HG02840 (cell line): ENCODE measurements around the gene NOS1.
"Not testable (repeated sequence)": the region's sequence is repeated elsewhere in the genome, so short reads cannot be mapped to it uniquely, and the experiment has no call there.

ENCODE experiments used
- ATAC-seq: cut with Tn5 transposase; IDR thresholded peaks from one replicate; pipeline ENCODE4 v1.9.1; 2021; ENCODE audit warnings: mild to moderate bottlenecking, moderate library complexity, moderate number of reproducible peaks; ENCODE audit not compliant: unreplicated experiment, low FRiP score

Gene NOS1

DNA sequence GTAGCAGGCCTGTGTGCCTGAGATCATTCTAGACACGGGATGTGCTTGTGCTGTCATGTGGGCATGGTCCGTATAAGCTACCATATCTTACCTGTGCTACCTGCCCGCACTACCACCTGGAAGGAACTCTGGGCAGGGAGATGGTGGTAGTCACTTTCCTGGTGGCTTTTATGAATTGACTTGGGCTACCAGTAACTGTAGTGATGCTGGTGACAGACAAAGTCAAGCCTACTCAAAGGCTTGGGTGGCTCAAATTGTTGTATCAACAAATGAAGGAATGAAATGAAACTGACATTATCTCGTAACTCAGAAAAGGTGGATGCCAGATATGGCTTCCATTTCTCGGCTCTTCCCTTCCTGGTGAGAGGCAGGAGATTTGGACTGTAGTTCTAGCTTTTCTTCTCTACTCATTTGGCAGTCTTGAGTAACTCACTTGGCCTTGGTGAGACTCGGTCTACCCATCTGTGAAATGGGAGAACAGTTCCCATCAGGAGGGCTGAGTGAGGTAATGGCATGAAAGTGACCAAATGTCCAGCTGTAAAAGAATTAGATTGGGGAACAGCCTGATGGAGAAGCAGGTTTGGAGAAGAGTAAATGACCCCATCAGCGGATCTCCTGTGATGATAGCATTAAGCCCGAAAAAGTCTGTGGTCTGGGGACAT is 81.3 kb downstream of the NOS1 start:
- no peak for ATAC-seq

DNA sequence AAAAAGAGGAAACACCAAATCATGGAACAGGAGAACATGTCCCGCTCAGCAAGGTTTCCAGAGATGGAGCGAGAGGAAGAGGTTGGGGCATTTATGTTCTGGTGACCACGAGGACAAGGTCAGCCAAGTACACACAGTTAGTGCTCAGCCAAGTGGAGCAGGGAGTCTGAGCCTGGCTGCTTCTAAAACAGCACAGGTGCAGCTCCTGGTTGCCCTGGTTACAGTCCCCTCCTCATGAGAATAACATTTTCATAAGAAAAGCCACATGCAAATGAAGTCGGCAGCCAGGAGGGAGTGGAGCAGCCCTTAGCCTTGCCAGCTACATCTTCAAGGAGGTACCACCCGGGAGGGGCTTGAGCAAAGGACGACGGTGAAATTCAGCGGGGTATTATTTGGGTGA is 81.8 kb downstream of the NOS1 start:
- no peak for ATAC-seq

DNA sequence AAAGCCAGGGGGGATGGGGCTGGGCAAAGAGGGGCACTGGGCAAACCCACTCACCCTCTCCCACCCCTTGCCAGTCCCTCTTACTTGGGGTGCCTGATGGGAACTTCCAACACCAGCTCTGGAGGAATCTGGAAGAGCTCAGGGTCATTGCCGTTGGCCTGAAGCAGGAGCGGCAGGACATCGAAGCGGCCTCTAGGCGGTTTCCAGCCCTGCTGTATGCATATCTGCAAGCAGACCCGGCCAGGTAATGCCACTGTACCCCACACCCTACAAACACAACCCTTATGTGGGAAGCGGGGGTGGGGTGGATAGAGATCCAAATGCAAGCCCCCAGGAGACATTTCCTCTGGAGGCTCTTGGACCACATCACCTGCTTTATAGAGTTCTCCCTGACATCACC is 83.6 kb downstream of the NOS1 start:
- no peak for ATAC-seq

DNA sequence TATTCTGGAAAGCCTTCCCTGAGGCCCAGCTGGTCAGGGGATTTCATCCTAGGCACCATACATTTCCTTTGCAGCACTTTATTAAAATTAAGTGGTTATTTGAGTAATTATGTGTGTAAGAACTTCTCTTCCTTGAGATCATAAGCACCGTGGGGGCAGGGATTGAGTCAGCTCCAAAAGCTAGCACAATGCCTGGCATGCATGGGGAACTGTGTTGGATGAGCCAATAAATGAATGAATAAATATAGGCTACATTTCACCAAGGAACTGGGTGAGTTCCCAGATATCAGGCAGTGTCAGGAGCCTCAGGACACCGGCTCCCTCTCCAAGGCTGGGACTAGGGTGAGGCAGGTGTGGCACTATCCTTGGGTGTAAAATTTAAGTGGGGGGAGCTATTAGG is 88.3 kb downstream of the NOS1 start:
- ATAC-seq = no peak

DNA sequence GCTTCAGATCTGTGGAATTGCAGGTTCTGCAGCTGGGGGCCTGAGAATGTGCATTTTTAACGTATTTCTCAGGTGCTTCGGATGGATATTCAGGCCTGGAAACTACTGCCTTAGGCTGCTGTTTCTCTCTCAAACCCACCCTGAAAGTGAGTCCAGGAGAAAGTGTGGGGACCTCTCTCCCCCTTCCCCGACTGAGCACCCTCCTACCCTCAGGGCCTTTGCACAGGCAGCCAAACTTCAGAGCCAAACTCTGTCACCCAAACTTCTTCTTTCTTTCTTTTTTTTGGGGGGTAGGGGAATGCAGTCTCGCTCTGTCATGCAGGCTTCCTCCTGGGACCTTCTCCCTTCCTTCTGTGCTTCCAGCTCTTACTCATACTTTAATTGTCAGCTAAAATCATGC is 88.7 kb downstream of the NOS1 start:
- ATAC-seq = no peak

DNA sequence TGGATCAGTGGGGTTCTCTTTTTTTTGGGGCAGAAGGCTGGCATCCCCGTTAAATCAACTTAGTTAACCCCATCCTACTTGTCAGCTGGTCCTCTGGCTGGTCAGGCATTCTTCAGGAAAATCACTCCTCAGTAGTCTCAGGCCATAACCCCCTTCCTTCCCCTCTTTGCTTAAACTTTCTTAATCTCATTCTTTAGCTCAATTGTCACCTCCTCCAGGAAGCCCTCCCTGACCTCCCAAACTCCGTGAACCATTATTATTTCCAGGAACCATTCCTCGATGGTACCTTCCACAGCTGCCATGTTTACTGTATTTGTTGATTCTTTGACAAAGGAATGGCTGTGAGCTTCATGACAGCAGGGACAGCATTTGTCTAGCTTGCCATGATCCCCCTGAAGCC is 98.7 kb downstream of the NOS1 start:
- ATAC-seq = no peak

DNA sequence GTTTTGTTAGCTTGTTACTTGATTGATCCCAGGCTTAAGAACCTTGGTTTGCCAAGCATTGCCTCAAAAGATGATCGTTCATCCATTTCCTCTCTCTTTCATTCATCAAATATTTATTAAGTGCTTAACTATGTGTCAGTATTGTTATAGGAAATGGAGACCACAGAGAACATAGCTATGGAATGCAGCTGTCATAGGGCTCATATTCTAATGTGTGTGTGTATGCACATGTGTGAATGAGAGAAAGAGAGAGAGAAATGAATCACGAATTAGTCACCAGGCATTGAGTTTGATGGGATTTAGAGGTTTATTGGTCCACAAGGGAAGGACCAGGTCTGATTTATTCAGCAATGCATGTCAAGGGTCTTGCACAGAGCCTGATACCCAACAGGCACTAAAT is 100.2 kb downstream of the NOS1 start:
- ATAC-seq = no peak

DNA sequence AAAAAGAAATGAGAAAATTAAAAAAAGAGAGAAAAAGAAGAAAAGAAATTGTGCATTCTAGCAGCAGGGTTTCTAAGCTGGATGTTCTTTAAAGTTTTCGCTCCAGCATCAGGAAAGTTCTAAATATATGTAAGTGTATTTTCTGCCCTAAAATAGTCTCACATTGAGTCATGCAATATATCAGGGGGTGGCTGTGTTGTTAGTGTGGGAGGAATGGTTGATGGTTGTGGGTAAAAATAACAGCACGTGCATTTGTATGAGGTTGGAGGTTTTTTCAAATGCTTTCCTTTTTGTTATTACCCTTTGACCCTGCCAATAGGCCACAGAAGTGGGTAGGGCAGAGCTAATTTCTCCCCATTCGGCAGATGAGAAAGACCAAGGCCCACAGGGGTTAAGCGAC is 106.0 kb downstream of the NOS1 start:
- ATAC-seq = no peak

DNA sequence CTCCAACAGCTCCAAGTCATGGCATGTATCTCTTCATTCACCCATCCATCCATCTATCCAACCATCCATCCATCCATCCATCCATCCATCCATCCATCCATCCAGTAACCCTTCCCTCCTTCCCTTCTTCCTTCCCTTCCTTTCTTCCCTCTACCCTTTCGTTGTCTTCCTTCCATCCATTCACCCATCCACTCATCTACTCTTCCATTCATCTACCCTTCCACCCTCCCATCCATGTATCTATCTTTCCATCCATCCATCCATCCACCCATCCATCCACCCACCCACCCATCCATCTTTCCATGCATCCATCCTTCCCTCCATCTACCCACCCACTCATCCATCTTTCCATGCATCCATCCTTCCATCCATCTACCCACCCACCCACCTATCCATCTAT is 117.9 kb downstream of the NOS1 start:
- no peak for ATAC-seq

DNA sequence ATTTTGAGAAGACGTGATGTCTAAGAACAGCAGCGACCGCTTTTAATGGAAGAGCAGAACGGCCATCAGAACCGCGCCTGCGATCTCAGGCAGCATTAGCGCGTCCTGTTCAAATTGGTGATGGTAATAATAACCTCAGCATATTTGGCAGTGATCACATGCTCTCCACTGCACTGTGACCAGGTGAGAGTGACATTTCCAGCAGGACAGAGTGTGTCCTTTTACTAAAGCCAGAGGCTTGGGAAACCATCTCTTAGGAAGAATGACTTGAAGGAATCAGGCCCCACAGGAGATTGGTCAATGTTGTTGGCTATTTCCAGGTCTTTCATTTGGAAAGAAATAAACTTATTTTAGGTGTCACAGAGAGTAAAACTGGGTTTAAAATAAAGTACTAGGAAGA is 119.7 kb downstream of the NOS1 start:
- ATAC-seq = no peak

DNA sequence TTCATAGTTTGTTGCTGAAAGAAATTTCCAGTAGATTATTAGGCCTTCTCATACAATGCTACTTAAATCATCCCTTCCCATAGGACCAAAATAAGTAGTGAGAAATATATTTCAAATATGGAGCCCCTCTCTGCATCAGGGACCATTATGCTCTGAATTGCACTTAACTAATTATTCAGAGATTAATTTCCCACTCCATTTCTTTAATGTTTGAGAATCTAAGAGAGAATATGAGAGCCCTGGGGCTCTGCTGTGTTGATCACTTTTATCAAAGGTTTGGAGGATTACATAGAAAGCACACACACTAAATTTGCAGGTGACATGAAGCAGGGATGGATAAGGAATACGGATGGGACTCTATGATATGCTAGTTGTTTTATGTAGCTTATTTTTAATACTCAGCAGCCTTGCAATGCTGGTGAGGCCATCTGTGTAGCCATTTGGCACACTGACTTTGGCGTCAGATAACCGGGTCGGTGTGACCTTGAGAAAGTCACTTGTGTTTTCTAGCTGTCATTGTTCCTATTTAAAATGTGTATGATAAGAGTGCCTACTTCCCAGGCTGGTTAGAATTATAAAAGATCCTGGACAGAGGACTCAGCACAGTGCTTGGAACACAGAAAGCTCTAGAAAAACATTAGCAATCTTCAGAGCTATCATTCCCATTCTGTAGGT is 121.2 kb downstream of the NOS1 start:
- ATAC-seq = no peak

DNA sequence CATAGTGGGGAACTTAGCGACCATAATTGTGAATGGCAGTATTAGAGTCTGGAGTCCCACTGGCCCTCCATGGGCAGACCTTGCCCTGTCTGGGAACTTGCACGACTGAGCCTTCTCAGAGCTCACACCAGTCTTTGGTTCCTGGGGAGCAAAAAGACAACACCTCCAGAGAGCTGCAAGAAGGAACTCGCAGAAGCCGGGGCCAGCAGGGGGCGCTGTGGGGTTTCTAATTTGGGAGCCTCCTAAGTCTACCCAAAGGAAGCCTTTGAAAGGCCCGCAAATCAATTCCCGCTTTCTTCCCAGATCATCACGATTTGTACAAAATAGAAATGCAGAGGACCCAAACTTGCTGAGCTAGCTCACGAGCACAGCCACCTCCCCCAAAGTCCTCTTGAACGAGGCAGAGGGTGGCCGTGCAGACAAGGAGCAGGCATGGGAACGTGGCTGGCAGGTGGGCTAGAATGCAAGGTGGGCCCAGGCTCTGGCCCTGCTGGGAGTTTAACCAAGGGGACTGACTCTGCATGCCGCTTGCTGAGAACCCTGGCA is 124.9 kb downstream of the NOS1 start:
- ATAC-seq = no peak

DNA sequence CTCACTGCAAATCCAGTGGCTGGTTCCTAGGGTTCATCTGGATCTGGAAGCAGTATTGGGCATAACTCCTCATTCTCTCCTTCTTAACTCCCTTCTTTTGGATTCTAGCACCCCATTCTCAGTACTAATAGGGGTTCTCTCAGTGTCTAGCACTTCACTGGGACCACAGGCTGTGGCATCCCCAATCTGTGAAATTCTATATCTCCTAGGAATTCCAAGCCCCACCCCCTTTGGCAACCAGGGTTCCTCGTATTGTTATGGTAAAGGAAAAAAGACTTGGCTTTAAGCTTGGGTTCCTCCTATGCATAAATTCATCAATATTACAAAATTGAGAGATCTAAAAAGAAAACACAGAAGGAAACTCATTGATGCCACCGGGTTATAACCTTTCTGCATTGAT is 126.2 kb downstream of the NOS1 start:
- ATAC-seq = no peak

DNA sequence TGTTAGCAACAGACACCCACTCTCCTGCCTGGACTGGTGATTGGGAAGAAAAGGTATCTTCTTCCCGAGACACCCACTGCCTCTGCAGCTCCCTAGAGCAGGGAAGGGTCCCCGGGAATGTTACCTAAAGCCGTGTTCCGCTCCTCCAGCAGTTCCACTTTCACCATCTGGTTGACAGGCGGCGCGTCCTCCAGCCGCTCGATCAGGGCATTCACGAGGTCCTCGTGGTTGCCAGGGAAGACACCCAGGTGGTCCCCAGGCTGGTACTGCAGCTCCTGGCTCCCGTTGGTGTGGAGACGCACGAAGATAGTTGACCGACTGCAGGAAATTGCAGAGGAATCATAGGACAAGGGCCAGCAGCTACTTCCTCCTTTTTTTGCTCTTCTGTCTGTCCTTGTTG is 127.0 kb downstream of the NOS1 start:
- ATAC-seq = no peak

DNA sequence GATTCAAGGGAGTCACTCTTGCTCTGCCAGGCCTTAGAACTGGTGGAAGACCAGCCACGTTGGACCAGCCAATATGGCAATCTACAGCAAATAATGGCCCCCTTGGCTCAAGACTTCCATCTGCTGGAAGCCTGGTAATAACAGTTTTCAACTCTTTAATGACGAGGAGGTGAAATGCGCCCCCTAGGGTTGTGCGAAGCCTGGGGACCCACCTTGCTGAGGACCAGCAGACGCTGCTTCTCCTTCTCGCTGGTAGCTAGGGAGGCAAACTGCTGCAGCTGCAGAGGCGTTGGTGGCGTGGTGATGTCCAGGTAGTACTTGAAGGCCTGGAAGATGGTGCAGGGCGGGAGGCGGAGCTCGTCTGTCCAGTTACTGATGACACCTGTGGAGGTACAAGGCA is 129.7 kb downstream of the NOS1 start:
- no peak for ATAC-seq

DNA sequence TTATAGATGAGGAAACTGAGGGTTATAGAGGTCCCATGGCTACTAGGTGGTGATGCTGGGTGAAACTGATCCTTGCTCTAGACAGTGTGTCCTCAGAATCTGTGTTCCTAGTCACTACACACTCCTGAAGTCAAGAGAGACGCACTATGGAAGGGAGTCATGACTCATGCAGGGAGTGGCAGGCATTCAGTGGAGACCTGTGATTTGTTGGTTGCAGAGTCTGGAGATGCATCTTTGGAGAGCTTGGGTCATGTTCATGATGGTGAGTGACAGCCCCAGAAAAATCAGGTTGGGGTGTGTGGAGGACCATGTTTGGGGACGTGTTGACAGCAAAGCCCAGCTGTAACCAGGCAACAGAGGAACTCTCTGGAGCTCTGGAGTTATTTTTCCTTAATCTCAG is 133.2 kb downstream of the NOS1 start:
- no peak for ATAC-seq

DNA sequence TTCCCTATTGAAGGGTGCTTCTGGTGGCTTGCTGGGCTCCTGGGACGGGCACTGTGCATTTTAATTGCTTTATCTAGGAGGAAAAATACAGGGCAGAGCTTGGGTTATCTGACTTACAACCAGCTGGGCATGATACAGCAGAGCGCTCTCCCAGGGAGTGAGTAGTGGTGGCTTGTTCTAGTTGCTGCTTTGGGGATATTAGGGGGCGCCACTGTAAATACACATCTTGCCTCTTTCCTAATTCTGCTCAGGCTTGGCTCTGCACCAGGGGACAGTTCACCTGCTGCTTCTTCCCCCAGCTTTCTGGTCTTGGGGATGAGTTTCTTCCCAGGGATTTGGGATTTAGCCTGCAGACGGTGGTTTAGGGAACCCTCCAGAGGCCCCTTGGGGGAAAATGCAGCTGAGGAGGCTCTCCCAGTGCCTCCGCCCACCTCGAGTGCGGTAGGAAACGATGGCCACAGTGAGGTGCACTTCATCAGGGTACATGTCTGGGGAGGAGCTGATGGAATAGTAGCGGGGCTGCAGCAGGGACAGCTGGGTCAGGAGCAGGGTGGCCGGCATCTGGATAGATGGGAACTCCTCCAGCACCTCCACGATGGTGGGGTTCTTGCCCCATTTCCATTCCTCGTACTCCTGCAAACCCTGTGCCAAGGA is 134.3 kb downstream of the NOS1 start:
- no peak for ATAC-seq

DNA sequence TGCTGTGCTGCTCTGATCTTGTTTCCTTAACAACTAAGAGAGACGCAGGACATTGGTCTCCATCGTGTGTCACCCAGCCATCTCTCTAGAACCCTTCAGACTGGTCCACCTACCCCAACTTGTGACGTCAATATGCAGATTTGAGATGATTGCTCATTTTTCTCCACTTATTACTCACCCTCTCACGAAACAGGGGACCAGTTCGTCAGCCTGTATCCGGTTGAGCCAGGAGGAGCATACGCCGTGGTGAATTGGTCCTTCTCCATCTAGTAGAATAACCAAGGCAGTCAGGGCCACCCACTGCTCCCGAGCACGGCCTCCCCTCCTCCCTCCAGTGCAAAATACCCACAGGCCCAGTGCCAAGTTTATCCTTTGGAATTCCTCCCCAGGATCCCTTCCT is 134.9 kb downstream of the NOS1 start:
- ATAC-seq = no peak

DNA sequence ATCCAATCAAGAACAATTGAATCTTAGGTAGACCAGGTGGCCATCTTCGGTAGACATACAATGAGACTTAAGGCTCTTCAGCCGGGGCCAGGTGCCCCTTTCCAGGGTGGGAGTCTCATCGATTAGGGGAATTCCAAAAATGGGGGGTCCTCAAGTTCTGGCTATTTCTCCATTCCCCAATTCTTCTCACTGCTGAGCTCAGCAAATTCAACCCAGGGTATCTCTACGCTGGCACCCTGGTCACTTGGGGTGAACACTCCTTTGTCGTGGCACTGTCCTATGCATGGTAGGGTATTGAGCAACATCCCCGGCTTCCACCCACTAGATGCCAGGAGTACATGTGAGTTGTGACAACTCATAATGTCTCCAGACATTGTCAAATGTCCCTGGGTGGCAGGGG is 136.2 kb downstream of the NOS1 start:
- ATAC-seq = no peak

DNA sequence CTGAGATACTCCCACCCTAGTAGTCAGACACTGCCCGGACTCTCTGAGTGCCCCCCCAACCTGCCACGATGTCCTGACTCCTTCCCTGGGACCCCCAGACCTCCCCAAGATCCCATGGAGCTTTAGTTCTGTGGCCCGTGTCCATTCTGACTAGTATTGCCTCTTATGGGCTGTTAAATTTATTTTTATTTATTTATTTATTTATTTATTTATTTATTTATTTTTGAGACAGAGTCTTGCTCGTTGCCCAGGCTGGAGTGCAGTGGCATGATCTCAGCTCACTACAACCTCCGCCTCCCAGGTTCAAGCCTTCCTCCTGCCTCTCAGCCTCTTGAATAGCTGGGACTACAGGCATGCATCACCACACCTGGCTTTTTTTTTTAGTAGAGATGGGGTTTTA is 140.5 kb downstream of the NOS1 start:
- ATAC-seq = not testable (repeated sequence)

DNA sequence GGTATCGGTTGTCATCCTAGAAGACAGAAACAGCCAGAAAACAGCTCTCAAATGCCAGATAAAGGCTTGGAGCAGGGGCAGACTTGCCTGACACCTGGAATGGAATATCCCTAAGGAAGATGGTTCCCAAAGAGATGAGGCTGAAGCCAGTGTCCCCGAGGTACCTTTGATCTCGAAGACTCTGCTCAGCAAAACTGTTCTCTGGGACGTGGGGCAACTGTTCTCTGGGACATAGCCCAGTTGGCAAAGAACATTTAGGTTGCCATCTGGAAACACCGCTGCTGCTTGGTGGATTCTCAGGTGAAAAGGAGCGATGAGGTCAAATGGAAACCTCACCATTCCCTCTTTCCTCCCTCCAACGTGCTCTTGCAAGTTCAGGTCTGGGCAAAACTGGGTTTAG is 143.3 kb downstream of the NOS1 start:
- ATAC-seq = no peak

DNA sequence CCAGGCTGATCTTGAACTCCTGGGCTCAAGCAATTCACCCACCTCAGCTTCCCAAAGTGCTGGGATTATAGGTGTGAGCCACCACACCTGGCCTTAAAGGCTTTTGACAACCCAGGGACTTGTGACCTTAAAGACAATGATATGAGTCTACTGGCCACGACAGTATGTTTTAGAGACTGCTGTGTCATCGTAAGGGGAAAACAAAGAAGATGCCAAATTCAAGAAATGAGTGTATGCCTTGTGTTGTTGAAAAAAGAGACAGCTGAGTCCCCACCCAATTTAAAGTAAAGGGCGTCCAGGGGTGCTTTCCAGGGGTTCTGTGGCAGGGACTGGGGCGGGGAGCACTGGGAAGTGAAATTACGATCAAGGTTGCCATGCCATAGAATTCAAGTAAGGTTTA is 144.7 kb downstream of the NOS1 start:
- no peak for ATAC-seq
